ENCODE results near the gene OR2G3. TPM values are rescaled to one million over a fixed set of nuclear protein-coding genes. Genes with fewer than 3 reads are reported as not detected.

The OR2G3 gene
- polyA plus RNA-seq, 1 donor = not detected

Other genes starting within 250 kb of the OR2G3 start
- 0.66 TPM for gene NLRP3, start 189.4 kb upstream of the OR2G3 start, polyA plus RNA-seq (ENCODE audit: insufficient read length)
- 0.06 TPM for gene OR2B11, start 147.5 kb upstream of the OR2G3 start, polyA plus RNA-seq (ENCODE audit: insufficient read length)
- gene OR2C3, start 69.1 kb upstream of the OR2G3 start, polyA plus RNA-seq (ENCODE audit: insufficient read length) = not detected
- gene GCSAML, start 56.5 kb upstream of the OR2G3 start, polyA plus RNA-seq (ENCODE audit: insufficient read length) = 0.11 TPM
- gene OR2G2, start 17.2 kb upstream of the OR2G3 start, polyA plus RNA-seq (ENCODE audit: insufficient read length) = not detected
- gene OR13G1, start 74.2 kb downstream of the OR2G3 start, polyA plus RNA-seq (ENCODE audit: insufficient read length) = not detected
- gene OR6F1, start 111.1 kb downstream of the OR2G3 start, polyA plus RNA-seq (ENCODE audit: insufficient read length) = not detected
- gene OR14K1, start 133.0 kb downstream of the OR2G3 start, polyA plus RNA-seq (ENCODE audit: insufficient read length) = not detected
- not detected for gene OR14A2, start 142.6 kb downstream of the OR2G3 start, polyA plus RNA-seq (ENCODE audit: insufficient read length)
- not detected for gene OR1C1, start 155.0 kb downstream of the OR2G3 start, polyA plus RNA-seq (ENCODE audit: insufficient read length)
- gene OR14A16, start 218.5 kb downstream of the OR2G3 start, polyA plus RNA-seq (ENCODE audit: insufficient read length) = not detected
- gene OR11L1, start 236.3 kb downstream of the OR2G3 start, polyA plus RNA-seq (ENCODE audit: insufficient read length) = not detected